Measurements from ENCODE around the gene GTF3A.

The GTF3A gene

DNA sequence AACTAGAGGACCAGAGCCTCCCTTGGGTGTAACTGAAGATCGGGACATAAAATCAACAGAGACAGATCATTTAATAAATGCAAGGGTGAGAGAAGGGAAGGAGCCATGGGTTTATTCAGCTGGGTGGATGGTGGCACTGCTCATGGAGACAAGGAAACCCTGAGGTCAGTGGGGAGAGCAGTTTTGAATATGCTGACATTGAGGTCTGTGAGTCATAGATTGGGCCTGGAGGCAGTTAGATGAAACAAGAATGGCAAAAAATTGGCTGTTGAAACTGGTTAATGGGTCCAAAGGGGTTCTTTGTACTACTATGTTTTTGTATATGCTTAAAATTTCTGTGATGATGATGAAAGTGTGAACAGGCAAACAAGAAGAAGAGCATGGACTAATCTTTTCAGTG is 5.1 kb upstream of the GTF3A start:
- no peaks in the 10 kb centered on the region for H3K36me3 ChIP-seq (ENCODE audit: control insufficient read depth in 4 of 4, insufficient read depth in 4 of 4, low read length in 3 of 4)
- CTCF ChIA-PET: no interaction called here
- H3K4me3 ChIP-seq (ENCODE audit: control insufficient read depth in 1 of 7, extremely low read depth in 1 of 7, insufficient read depth in 4 of 7, low read depth in 2 of 7, low read length in 6 of 7): no peak overlapping the region
- WGBS (ENCODE audit: insufficient coverage): 100% methylated on average over 1 of the region's 1 CpG
- H3K27me3 ChIP-seq (replicated peaks in 2 of 5; ENCODE audit: control insufficient read depth in 4 of 5, insufficient read depth in 5 of 5, low read length in 4 of 5): no peaks in the 10 kb centered on the region
- H3K4me1 ChIP-seq (ENCODE audit: control extremely low read depth in 1 of 4, control insufficient read depth in 4 of 4, insufficient read depth in 4 of 4, low read length in 3 of 4): peaks cover 0 to 8% (median 5%) of the 10 kb centered on the region in 4 experiments
- H3K27ac ChIP-seq (ENCODE audit: insufficient read depth in 1 of 2, low read depth in 1 of 2, low read length in 2 of 2, poor library complexity in 1 of 2, severe bottlenecking in 2 of 2): no peak overlapping the region
- H3K9me3 ChIP-seq (ENCODE audit: control extremely low read depth in 1 of 5, control insufficient read depth in 4 of 5, insufficient read depth in 2 of 5, low read depth in 1 of 5, low read length in 4 of 5): no peaks in the 10 kb centered on the region
- DNase-seq: no peak
- POLR2A ChIA-PET: no interaction called here

DNA sequence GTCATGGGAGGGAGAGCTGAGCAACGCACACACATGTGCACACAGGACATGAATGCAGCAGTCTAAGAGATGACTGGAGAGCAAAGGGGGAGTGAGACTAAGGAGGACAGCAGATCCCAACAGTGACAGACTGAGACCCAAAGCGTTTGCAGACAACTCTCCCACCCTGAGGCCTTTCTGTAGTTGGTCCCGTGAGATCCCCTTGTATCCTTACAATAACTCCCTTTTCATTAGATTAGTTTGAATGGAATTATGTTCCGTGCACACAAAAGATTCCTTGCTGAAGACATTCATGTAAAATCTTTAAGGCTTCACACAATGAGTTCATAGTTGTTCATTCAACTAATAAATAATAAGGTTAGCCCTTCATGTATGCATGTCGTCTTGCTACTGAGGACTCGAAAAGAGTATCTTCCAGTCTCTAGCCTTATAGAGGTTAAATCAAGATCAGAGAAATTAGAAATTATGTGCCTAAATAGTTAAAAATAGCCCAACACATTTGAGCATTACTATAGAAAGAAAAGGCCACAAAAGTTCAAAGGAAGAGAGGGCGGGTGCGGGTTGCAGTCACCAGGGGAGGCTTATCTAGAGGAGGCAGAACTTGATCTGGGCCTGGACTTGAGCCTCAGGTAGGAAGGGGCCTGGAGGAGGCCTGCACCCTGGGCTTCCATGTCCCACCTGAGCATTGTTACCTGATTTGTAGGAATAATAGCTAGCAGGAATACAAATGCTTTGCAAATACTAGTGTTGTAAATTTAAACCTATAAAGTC is 3.1 kb upstream of the GTF3A start:
- 100% methylated on average over 5 of the region's 8 CpGs for WGBS (ENCODE audit: insufficient coverage)
- DNase-seq: no peak
- CTCF ChIA-PET: interaction anchor here (1.0 to 1.3 kb wide), 2 partner anchors 30 to 62 kb away, joined by 3 read pairs; partner anchors contain the start of gene MTIF3
- no peaks in the 10 kb centered on the region for H3K9me3 ChIP-seq (ENCODE audit: control extremely low read depth in 1 of 5, control insufficient read depth in 4 of 5, insufficient read depth in 2 of 5, low read depth in 1 of 5, low read length in 4 of 5)
- POLR2A ChIA-PET: no interaction called here
- H3K4me1 ChIP-seq (ENCODE audit: control extremely low read depth in 1 of 4, control insufficient read depth in 4 of 4, insufficient read depth in 4 of 4, low read length in 3 of 4): peaks cover 10 to 26% (median 20%) of the 10 kb centered on the region in 4 experiments
- no peak overlapping the region for H3K27ac ChIP-seq (ENCODE audit: insufficient read depth in 1 of 2, low read depth in 1 of 2, low read length in 2 of 2, poor library complexity in 1 of 2, severe bottlenecking in 2 of 2)
- H3K36me3 ChIP-seq (ENCODE audit: control insufficient read depth in 4 of 4, insufficient read depth in 4 of 4, low read length in 3 of 4): no peaks in the 10 kb centered on the region
- H3K27me3 ChIP-seq (replicated peaks in 2 of 5; ENCODE audit: control insufficient read depth in 4 of 5, insufficient read depth in 5 of 5, low read length in 4 of 5): no peaks in the 10 kb centered on the region
- H3K4me3 ChIP-seq (ENCODE audit: control insufficient read depth in 1 of 7, extremely low read depth in 1 of 7, insufficient read depth in 4 of 7, low read depth in 2 of 7, low read length in 6 of 7): no peak overlapping the region

DNA sequence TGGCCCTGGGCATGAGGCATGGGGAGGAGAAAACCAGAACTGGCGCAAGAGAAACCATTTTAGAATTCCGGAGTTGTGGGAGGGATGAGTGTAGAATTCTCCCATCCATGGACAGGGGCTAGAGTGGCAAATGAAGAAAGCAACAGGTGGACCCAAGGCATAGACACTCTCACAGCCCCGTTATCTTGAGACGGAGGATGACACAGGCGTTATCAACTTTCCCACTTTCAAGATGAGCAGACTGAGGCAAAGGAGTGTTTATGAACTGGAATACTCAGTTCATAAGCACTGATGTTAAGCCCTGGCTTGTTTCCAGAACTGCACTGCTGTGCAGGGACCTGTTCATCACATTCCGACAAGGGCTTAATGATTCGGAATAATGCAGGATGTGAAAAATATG is 1.1 kb upstream of the GTF3A start:
- H3K27ac ChIP-seq (ENCODE audit: insufficient read depth in 1 of 2, low read depth in 1 of 2, low read length in 2 of 2, poor library complexity in 1 of 2, severe bottlenecking in 2 of 2): no peak overlapping the region
- ChIA-PET CTCF (interaction anchor here (3.3 to 5.8 kb wide), 2 partner anchors 17 to 27 kb away, joined by 18 to 56 read pairs; partner anchors contain the start of gene MTIF3), POLR2A (interaction anchor here (4.0 kb wide), 1 partner anchor 27 kb away, joined by 29 read pairs; the partner anchor contains the start of gene MTIF3)
- H3K36me3 ChIP-seq (ENCODE audit: control insufficient read depth in 4 of 4, insufficient read depth in 4 of 4, low read length in 3 of 4): peaks cover under 1 to 15% (median 7%) of the 10 kb centered on the region in 4 experiments
- H3K27me3 ChIP-seq (replicated peaks in 2 of 5; ENCODE audit: control insufficient read depth in 4 of 5, insufficient read depth in 5 of 5, low read length in 4 of 5): no peaks in the 10 kb centered on the region
- H3K4me3 ChIP-seq (ENCODE audit: control insufficient read depth in 1 of 7, extremely low read depth in 1 of 7, insufficient read depth in 4 of 7, low read depth in 2 of 7, low read length in 6 of 7): no peak overlapping the region
- H3K4me1 ChIP-seq (ENCODE audit: control extremely low read depth in 1 of 4, control insufficient read depth in 4 of 4, insufficient read depth in 4 of 4, low read length in 3 of 4): peaks cover 28 to 47% (median 41%) of the 10 kb centered on the region in 4 experiments
- no peaks in the 10 kb centered on the region for H3K9me3 ChIP-seq (ENCODE audit: control extremely low read depth in 1 of 5, control insufficient read depth in 4 of 5, insufficient read depth in 2 of 5, low read depth in 1 of 5, low read length in 4 of 5)
- 94% methylated on average over 7 of the region's 7 CpGs for WGBS (ENCODE audit: insufficient coverage)
- no peak for DNase-seq

DNA sequence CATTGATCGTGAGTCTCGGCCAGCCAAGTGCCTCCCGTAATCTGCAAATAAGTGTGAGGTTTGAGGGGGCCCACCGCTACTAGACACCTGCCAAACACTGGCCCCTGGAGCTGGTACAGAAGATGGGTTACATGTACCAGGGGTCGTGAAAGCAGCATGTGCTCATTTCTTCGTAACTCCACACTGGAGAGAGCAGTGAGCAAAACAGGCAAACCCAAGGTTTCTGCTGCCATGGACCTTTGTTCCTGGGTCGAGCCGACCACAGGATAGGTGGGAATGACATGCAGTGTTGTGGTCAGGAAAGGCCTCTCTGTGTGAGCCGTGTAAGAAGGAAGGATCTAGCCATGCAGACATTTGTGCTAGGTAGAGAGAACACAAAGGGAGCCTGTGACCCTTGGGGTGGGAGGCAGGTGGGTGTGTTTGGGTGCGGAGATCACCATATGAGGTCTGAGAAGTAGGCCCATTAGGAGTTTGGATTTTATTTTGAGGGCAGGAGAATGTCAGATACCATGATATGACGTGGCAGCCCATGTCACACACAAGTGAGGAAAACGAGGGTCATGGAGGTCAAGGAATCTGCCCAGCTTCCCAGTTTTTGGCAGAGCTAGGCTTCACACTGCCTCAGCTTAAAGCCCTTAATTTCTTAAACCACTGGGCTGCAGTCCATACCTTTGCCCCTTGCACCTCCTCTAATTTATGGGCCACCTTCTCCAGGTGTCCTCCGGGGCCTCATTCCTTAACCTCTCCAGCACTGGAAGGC is 919 bp downstream of the GTF3A start:
- Histone ChIP-seq H3K9me3 (ENCODE audit: control extremely low read depth in 1 of 5, control insufficient read depth in 4 of 5, insufficient read depth in 2 of 5, low read depth in 1 of 5, low read length in 4 of 5) (no peaks in the 10 kb centered on the region), H3K27me3 (replicated peaks in 2 of 5; ENCODE audit: control insufficient read depth in 4 of 5, insufficient read depth in 5 of 5, low read length in 4 of 5) (no peaks in the 10 kb centered on the region), H3K4me1 (ENCODE audit: control extremely low read depth in 1 of 4, control insufficient read depth in 4 of 4, insufficient read depth in 4 of 4, low read length in 3 of 4) (peaks cover 32 to 59% (median 46%) of the 10 kb centered on the region in 4 experiments), H3K4me3 (ENCODE audit: control insufficient read depth in 1 of 7, extremely low read depth in 1 of 7, insufficient read depth in 4 of 7, low read depth in 2 of 7, low read length in 6 of 7) (peak overlapping the region; percentile 33 to 93 (median 75)), H3K27ac (ENCODE audit: insufficient read depth in 1 of 2, low read depth in 1 of 2, low read length in 2 of 2, poor library complexity in 1 of 2, severe bottlenecking in 2 of 2) (peak overlapping the region; percentile 77 to 85), H3K36me3 (ENCODE audit: control insufficient read depth in 4 of 4, insufficient read depth in 4 of 4, low read length in 3 of 4) (peaks cover 8 to 31% (median 21%) of the 10 kb centered on the region in 4 experiments)
- WGBS (ENCODE audit: insufficient coverage): 18% methylated on average over 13 of the region's 13 CpGs
- peak in 2 of 3 donors; percentile 29 to 52 for DNase-seq
- ChIA-PET CTCF (interaction anchor here (1.2 to 5.8 kb wide), 11 partner anchors 10 to 72 kb away, joined by 3 to 56 read pairs (median 6); partner anchors contain the start of gene MTIF3), POLR2A (interaction anchor here (1.0 to 4.0 kb wide), 3 partner anchors 17 to 63 kb away, joined by 3 to 29 read pairs (median 7); partner anchors contain the start of gene MTIF3)

DNA sequence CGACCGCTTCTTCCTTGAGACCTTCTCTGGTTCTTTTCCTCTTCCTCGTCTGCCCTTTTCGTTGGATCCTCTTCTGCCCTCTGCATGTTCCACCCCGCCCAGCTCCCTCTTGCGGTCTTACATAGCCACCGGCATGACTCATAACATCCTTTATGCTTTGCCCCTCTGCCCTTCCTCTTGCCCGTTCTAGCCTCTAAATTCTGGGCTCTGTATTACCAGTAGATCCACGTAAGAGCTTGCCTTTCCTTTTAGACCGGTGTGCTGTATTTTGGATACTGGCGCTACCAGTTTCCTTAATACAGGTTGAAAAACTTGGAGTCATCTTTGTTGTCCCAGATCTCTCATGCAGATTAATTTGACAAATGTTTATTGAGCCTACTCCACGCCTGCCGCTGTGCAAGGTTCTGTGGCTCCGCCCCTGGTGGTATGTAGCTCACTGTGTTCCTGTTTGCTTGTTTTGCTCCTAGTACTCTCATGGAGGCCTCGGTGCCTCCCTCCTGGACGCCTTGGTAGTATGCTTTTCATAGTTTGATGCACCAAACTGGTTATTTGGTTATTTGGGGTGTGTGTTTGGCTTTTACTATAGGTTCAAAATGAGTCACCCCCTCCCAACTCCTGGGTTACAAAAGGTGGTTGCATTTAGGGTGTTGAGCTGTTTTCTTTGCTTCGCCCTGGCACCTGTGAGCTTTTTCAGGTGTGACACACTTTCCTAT is 1.7 kb downstream of the GTF3A start:
- ChIA-PET CTCF (interaction anchor here (0.6 to 5.8 kb wide), 13 partner anchors 9 to 141 kb away, joined by 3 to 56 read pairs (median 5); partner anchors contain the start of gene MTIF3), POLR2A (interaction anchor here (0.6 to 4.0 kb wide), 4 partner anchors 16 to 432 kb away, joined by 3 to 29 read pairs (median 6); partner anchors contain the start of gene MTIF3)
- WGBS (ENCODE audit: insufficient coverage): 3% methylated on average over 14 of the region's 17 CpGs
- H3K4me1 ChIP-seq (ENCODE audit: control extremely low read depth in 1 of 4, control insufficient read depth in 4 of 4, insufficient read depth in 4 of 4, low read length in 3 of 4): peaks cover 32 to 59% (median 46%) of the 10 kb centered on the region in 4 experiments
- peak overlapping the region; percentile 77 to 85 for H3K27ac ChIP-seq (ENCODE audit: insufficient read depth in 1 of 2, low read depth in 1 of 2, low read length in 2 of 2, poor library complexity in 1 of 2, severe bottlenecking in 2 of 2)
- peak overlapping the region in 6 of 7 experiments; percentile 71 to 93 (median 78) for H3K4me3 ChIP-seq (ENCODE audit: control insufficient read depth in 1 of 7, extremely low read depth in 1 of 7, insufficient read depth in 4 of 7, low read depth in 2 of 7, low read length in 6 of 7)
- no peaks in the 10 kb centered on the region for H3K9me3 ChIP-seq (ENCODE audit: control extremely low read depth in 1 of 5, control insufficient read depth in 4 of 5, insufficient read depth in 2 of 5, low read depth in 1 of 5, low read length in 4 of 5)
- H3K27me3 ChIP-seq (replicated peaks in 2 of 5; ENCODE audit: control insufficient read depth in 4 of 5, insufficient read depth in 5 of 5, low read length in 4 of 5): no peaks in the 10 kb centered on the region
- peaks cover 11 to 38% (median 25%) of the 10 kb centered on the region in 4 experiments for H3K36me3 ChIP-seq (ENCODE audit: control insufficient read depth in 4 of 4, insufficient read depth in 4 of 4, low read length in 3 of 4)
- peak; percentile 94 to 98 (median 97) for DNase-seq

DNA sequence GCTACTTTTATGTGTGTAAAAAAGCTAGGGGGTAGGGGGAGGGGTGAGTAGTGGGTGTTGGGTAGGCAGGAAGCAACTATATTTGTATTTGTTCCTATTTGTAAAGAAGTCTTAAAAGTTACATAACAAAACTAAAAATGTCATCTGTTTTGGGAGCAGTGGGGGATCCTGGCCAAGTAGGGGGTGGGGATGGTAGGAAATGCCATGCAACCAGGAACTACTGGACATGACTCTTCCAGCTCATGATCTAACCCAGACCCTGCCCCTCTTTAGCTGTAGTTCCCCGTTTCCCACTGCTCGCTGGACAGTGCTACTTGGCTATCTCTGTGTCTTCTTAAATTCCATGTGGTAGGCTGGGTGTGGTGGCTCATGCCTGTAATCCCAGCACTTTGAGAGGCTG is 3.2 kb downstream of the GTF3A start:
- peaks cover 19 to 52% (median 39%) of the 10 kb centered on the region in 4 experiments for H3K36me3 ChIP-seq (ENCODE audit: control insufficient read depth in 4 of 4, insufficient read depth in 4 of 4, low read length in 3 of 4)
- peaks cover 32 to 59% (median 46%) of the 10 kb centered on the region in 4 experiments for H3K4me1 ChIP-seq (ENCODE audit: control extremely low read depth in 1 of 4, control insufficient read depth in 4 of 4, insufficient read depth in 4 of 4, low read length in 3 of 4)
- peak overlapping the region; percentile 26 to 85 for H3K27ac ChIP-seq (ENCODE audit: insufficient read depth in 1 of 2, low read depth in 1 of 2, low read length in 2 of 2, poor library complexity in 1 of 2, severe bottlenecking in 2 of 2)
- ChIA-PET POLR2A (interaction anchor here (0.7 kb wide), 1 partner anchor 9 kb away, joined by 3 read pairs; no protein-coding TSS in a partner anchor), CTCF (interaction anchor here (0.6 to 5.8 kb wide), 8 partner anchors 12 to 399 kb away, joined by 3 to 56 read pairs (median 10); partner anchors contain the start of gene MTIF3)
- no peaks in the 10 kb centered on the region for H3K27me3 ChIP-seq (replicated peaks in 2 of 5; ENCODE audit: control insufficient read depth in 4 of 5, insufficient read depth in 5 of 5, low read length in 4 of 5)
- no CpG with 5 or more reads among the region's 2 CpGs for WGBS (ENCODE audit: insufficient coverage)
- no peak for DNase-seq
- no peaks in the 10 kb centered on the region for H3K9me3 ChIP-seq (ENCODE audit: control extremely low read depth in 1 of 5, control insufficient read depth in 4 of 5, insufficient read depth in 2 of 5, low read depth in 1 of 5, low read length in 4 of 5)
- H3K4me3 ChIP-seq (ENCODE audit: control insufficient read depth in 1 of 7, extremely low read depth in 1 of 7, insufficient read depth in 4 of 7, low read depth in 2 of 7, low read length in 6 of 7): peak overlapping the region in 4 of 7 experiments; percentile 75 to 93 (median 80)

Measured in common myeloid progenitor, CD34-positive (primary cell).